ENCODE data around the gene CFAP77.

Gene CFAP77

GRCh38 chr9:132425675-132426062 is 15.7 kb downstream of the CFAP77 start:
- Histone ChIP-seq H3K4ac (ENCODE audit: low read depth, low read length) (peak overlapping the region; percentile 56), H2BK5ac (ENCODE audit: low read length) (no peak overlapping the region), H3K56ac (ENCODE audit: low read length) (no peak overlapping the region), H3K4me1 (ENCODE audit: control insufficient read depth, low read depth, low read length) (peaks cover 6% of the 10 kb centered on the region), H3K18ac (ENCODE audit: low read length) (peak overlapping the region; percentile 7), H2AK5ac (ENCODE audit: low read length) (no peak overlapping the region), H3K23ac (ENCODE audit: low read length) (no peak overlapping the region), H3K79me2 (ENCODE audit: control insufficient read depth, insufficient read depth, low read length) (no peaks in the 10 kb centered on the region), H2BK15ac (replicated peaks; ENCODE audit: low read depth) (no peak overlapping the region), H3K27ac (ENCODE audit: low read depth, low read length) (no peak overlapping the region), H3K36me3 (ENCODE audit: control insufficient read depth, insufficient read depth, low read length) (no peaks in the 10 kb centered on the region), H4K5ac (ENCODE audit: low read length) (no peak overlapping the region), H3K27me3 (ENCODE audit: insufficient read depth, low read length, poor library complexity) (peaks cover 3% of the 10 kb centered on the region), H3K79me1 (ENCODE audit: low read length) (no peaks in the 10 kb centered on the region), H2BK120ac (ENCODE audit: low read depth, low read length) (no peak overlapping the region), H3K4me3 (ENCODE audit: low read length) (no peak overlapping the region), H3K9ac (ENCODE audit: low read length) (no peak overlapping the region), H3K4me2 (ENCODE audit: low read length) (no peak overlapping the region), H4K8ac (ENCODE audit: low read depth, low read length) (no peak overlapping the region)
- DNase-seq = no peak
- no CpG with 5 or more reads among the region's 7 CpGs for WGBS (ENCODE audit: extremely low coverage, insufficient coverage, low lambda C conversion rate)

DNA sequence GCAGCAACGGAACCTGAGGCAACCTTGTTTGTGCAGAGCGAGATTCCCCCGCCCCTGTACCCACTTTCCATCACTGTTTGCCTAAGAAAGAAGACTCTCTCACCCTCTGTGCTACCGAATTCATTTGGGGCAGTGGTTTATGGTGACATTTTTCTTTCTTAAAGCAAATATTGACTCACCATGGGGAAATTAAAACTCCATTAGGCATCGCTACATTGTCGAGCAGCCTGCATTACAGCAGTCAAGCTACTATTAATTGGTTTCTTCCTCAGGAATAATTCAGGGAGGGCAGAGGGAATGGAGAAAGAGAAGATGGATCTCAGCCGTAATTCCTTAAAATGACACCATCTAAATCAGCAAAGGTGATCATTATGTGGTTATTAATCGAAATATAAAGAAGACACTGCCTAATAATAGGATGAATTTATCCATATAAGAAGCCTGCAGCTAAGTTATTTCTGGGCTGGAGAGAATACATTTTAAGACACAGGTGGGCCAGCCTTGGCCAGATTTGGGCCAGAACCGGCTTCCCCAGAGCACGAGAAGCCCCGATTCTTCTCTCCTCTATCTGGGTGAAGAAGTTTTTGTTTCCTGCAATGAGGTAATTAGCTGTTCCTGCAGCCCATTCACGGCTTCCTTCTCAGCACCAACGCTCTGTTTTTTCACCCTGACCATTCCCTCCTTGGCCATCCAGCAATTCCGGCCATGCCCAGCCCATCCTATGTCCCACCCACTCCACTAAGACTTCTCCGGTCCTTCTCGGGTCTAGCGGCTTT is 16.8 kb downstream of the CFAP77 start:
- H3K4me3 ChIP-seq (ENCODE audit: low read length) = no peak overlapping the region

GRCh38 chr9:132430998-132431397 is 21.0 kb downstream of the CFAP77 start:
- no peak overlapping the region for H3K56ac ChIP-seq (ENCODE audit: low read length)
- WGBS (ENCODE audit: extremely low coverage, insufficient coverage, low lambda C conversion rate) = no CpG with 5 or more reads among the region's 1 CpG
- no peaks in the 10 kb centered on the region for H3K79me1 ChIP-seq (ENCODE audit: low read length)
- no peak overlapping the region for H4K8ac ChIP-seq (ENCODE audit: low read depth, low read length)
- no peaks in the 10 kb centered on the region for H3K27me3 ChIP-seq (ENCODE audit: insufficient read depth, low read length, poor library complexity)
- H2BK5ac ChIP-seq (ENCODE audit: low read length) = no peak overlapping the region
- no peak overlapping the region for H3K4me3 ChIP-seq (ENCODE audit: low read length)
- H3K4ac ChIP-seq (ENCODE audit: low read depth, low read length) = no peak overlapping the region
- no peak overlapping the region for H3K4me2 ChIP-seq (ENCODE audit: low read length)
- H2BK15ac ChIP-seq (replicated peaks; ENCODE audit: low read depth) = no peak overlapping the region
- no peak overlapping the region for H3K27ac ChIP-seq (ENCODE audit: low read depth, low read length)
- no peak overlapping the region for H3K9ac ChIP-seq (ENCODE audit: low read length)
- H2BK120ac ChIP-seq (ENCODE audit: low read depth, low read length) = no peak overlapping the region
- no peak overlapping the region for H4K5ac ChIP-seq (ENCODE audit: low read length)
- no peak overlapping the region for H2AK5ac ChIP-seq (ENCODE audit: low read length)
- H3K18ac ChIP-seq (ENCODE audit: low read length) = no peak overlapping the region
- H3K79me2 ChIP-seq (ENCODE audit: control insufficient read depth, insufficient read depth, low read length) = no peaks in the 10 kb centered on the region
- DNase-seq = no peak
- peaks cover 2% of the 10 kb centered on the region for H3K4me1 ChIP-seq (ENCODE audit: control insufficient read depth, low read depth, low read length)
- H3K23ac ChIP-seq (ENCODE audit: low read length) = no peak overlapping the region
- no peaks in the 10 kb centered on the region for H3K36me3 ChIP-seq (ENCODE audit: control insufficient read depth, insufficient read depth, low read length)

More for the DNA sequence above, 16.8 kb downstream of the CFAP77 start:
- peak overlapping the region; percentile 68 for H3K23ac ChIP-seq (ENCODE audit: low read length)
- no peak overlapping the region for H3K4me2 ChIP-seq (ENCODE audit: low read length)
- no peak overlapping the region for H2BK15ac ChIP-seq (replicated peaks; ENCODE audit: low read depth)
- H3K36me3 ChIP-seq (ENCODE audit: control insufficient read depth, insufficient read depth, low read length) = no peaks in the 10 kb centered on the region
- H3K9ac ChIP-seq (ENCODE audit: low read length) = no peak overlapping the region
- DNase-seq = no peak
- H2BK5ac ChIP-seq (ENCODE audit: low read length) = no peak overlapping the region
- no peaks in the 10 kb centered on the region for H3K79me1 ChIP-seq (ENCODE audit: low read length)
- H2AK5ac ChIP-seq (ENCODE audit: low read length) = no peak overlapping the region
- WGBS (ENCODE audit: extremely low coverage, insufficient coverage, low lambda C conversion rate) = no CpG with 5 or more reads among the region's 17 CpGs
- no peak overlapping the region for H4K5ac ChIP-seq (ENCODE audit: low read length)
- no peak overlapping the region for H3K4ac ChIP-seq (ENCODE audit: low read depth, low read length)
- no peak overlapping the region for H3K27ac ChIP-seq (ENCODE audit: low read depth, low read length)
- no peaks in the 10 kb centered on the region for H3K79me2 ChIP-seq (ENCODE audit: control insufficient read depth, insufficient read depth, low read length)
- H3K56ac ChIP-seq (ENCODE audit: low read length) = peak overlapping the region; percentile 30
- H2BK120ac ChIP-seq (ENCODE audit: low read depth, low read length) = no peak overlapping the region
- H4K8ac ChIP-seq (ENCODE audit: low read depth, low read length) = no peak overlapping the region
- H3K4me1 ChIP-seq (ENCODE audit: control insufficient read depth, low read depth, low read length) = peaks cover 6% of the 10 kb centered on the region
- no peak overlapping the region for H3K18ac ChIP-seq (ENCODE audit: low read length)
- H3K27me3 ChIP-seq (ENCODE audit: insufficient read depth, low read length, poor library complexity) = peaks cover 3% of the 10 kb centered on the region

GRCh38 chr9:132434881-132435280 is 24.9 kb downstream of the CFAP77 start:
- no peak overlapping the region for H3K27ac ChIP-seq (ENCODE audit: low read depth, low read length)
- H2BK15ac ChIP-seq (replicated peaks; ENCODE audit: low read depth) = no peak overlapping the region
- no peak overlapping the region for H3K56ac ChIP-seq (ENCODE audit: low read length)
- no peak overlapping the region for H3K4me3 ChIP-seq (ENCODE audit: low read length)
- DNase-seq = no peak
- no peak overlapping the region for H2BK120ac ChIP-seq (ENCODE audit: low read depth, low read length)
- no peaks in the 10 kb centered on the region for H3K27me3 ChIP-seq (ENCODE audit: insufficient read depth, low read length, poor library complexity)
- H2AK5ac ChIP-seq (ENCODE audit: low read length) = no peak overlapping the region
- no peak overlapping the region for H3K4ac ChIP-seq (ENCODE audit: low read depth, low read length)
- H3K9ac ChIP-seq (ENCODE audit: low read length) = no peak overlapping the region
- no peak overlapping the region for H3K23ac ChIP-seq (ENCODE audit: low read length)
- H2BK5ac ChIP-seq (ENCODE audit: low read length) = no peak overlapping the region
- H3K79me1 ChIP-seq (ENCODE audit: low read length) = no peaks in the 10 kb centered on the region
- no peaks in the 10 kb centered on the region for H3K36me3 ChIP-seq (ENCODE audit: control insufficient read depth, insufficient read depth, low read length)
- no CpG with 5 or more reads among the region's 10 CpGs for WGBS (ENCODE audit: extremely low coverage, insufficient coverage, low lambda C conversion rate)
- no peak overlapping the region for H4K5ac ChIP-seq (ENCODE audit: low read length)
- H3K18ac ChIP-seq (ENCODE audit: low read length) = no peak overlapping the region
- no peak overlapping the region for H4K8ac ChIP-seq (ENCODE audit: low read depth, low read length)
- no peaks in the 10 kb centered on the region for H3K79me2 ChIP-seq (ENCODE audit: control insufficient read depth, insufficient read depth, low read length)
- no peaks in the 10 kb centered on the region for H3K4me1 ChIP-seq (ENCODE audit: control insufficient read depth, low read depth, low read length)
- no peak overlapping the region for H3K4me2 ChIP-seq (ENCODE audit: low read length)

- Histone ChIP-seq H3K4me3 (ENCODE audit: low read length) (no peak overlapping the region), H3K36me3 (ENCODE audit: control insufficient read depth, insufficient read depth, low read length) (no peaks in the 10 kb centered on the region), H3K18ac (ENCODE audit: low read length) (no peak overlapping the region), H3K4me1 (ENCODE audit: control insufficient read depth, low read depth, low read length) (no peaks in the 10 kb centered on the region), H3K23ac (ENCODE audit: low read length) (no peak overlapping the region), H3K4ac (ENCODE audit: low read depth, low read length) (no peak overlapping the region), H2BK5ac (ENCODE audit: low read length) (no peak overlapping the region), H3K79me1 (ENCODE audit: low read length) (no peaks in the 10 kb centered on the region), H3K9ac (ENCODE audit: low read length) (no peak overlapping the region), H3K27me3 (ENCODE audit: insufficient read depth, low read length, poor library complexity) (no peaks in the 10 kb centered on the region), H4K8ac (ENCODE audit: low read depth, low read length) (no peak overlapping the region), H3K27ac (ENCODE audit: low read depth, low read length) (no peak overlapping the region), H3K56ac (ENCODE audit: low read length) (no peak overlapping the region), H3K79me2 (ENCODE audit: control insufficient read depth, insufficient read depth, low read length) (no peaks in the 10 kb centered on the region), H2AK5ac (ENCODE audit: low read length) (no peak overlapping the region), H2BK15ac (replicated peaks; ENCODE audit: low read depth) (no peak overlapping the region), H4K5ac (ENCODE audit: low read length) (no peak overlapping the region), H2BK120ac (ENCODE audit: low read depth, low read length) (no peak overlapping the region), H3K4me2 (ENCODE audit: low read length) (no peak overlapping the region)
- WGBS (ENCODE audit: extremely low coverage, insufficient coverage, low lambda C conversion rate) = no CpG with 5 or more reads among the region's 4 CpGs
- DNase-seq = no peak
Measured at GRCh38 chr9:132439153-132439552, 29.1 kb downstream of the CFAP77 start.

GRCh38 chr9:132440735-132441134 is 30.7 kb downstream of the CFAP77 start:
- H3K4me2 ChIP-seq (ENCODE audit: low read length) = no peak overlapping the region
- no peak overlapping the region for H4K8ac ChIP-seq (ENCODE audit: low read depth, low read length)
- H3K79me2 ChIP-seq (ENCODE audit: control insufficient read depth, insufficient read depth, low read length) = no peaks in the 10 kb centered on the region
- no peak for DNase-seq
- H3K4me3 ChIP-seq (ENCODE audit: low read length) = no peak overlapping the region
- WGBS (ENCODE audit: extremely low coverage, insufficient coverage, low lambda C conversion rate) = no CpG with 5 or more reads among the region's 6 CpGs
- H3K9ac ChIP-seq (ENCODE audit: low read length) = no peak overlapping the region
- H2BK5ac ChIP-seq (ENCODE audit: low read length) = no peak overlapping the region
- no peaks in the 10 kb centered on the region for H3K79me1 ChIP-seq (ENCODE audit: low read length)
- H3K27me3 ChIP-seq (ENCODE audit: insufficient read depth, low read length, poor library complexity) = no peaks in the 10 kb centered on the region
- no peaks in the 10 kb centered on the region for H3K4me1 ChIP-seq (ENCODE audit: control insufficient read depth, low read depth, low read length)
- no peak overlapping the region for H3K18ac ChIP-seq (ENCODE audit: low read length)
- H2AK5ac ChIP-seq (ENCODE audit: low read length) = no peak overlapping the region
- H2BK120ac ChIP-seq (ENCODE audit: low read depth, low read length) = no peak overlapping the region
- no peak overlapping the region for H2BK15ac ChIP-seq (replicated peaks; ENCODE audit: low read depth)
- no peak overlapping the region for H3K4ac ChIP-seq (ENCODE audit: low read depth, low read length)
- H3K23ac ChIP-seq (ENCODE audit: low read length) = no peak overlapping the region
- no peaks in the 10 kb centered on the region for H3K36me3 ChIP-seq (ENCODE audit: control insufficient read depth, insufficient read depth, low read length)
- no peak overlapping the region for H3K27ac ChIP-seq (ENCODE audit: low read depth, low read length)
- no peak overlapping the region for H4K5ac ChIP-seq (ENCODE audit: low read length)
- no peak overlapping the region for H3K56ac ChIP-seq (ENCODE audit: low read length)
